GM12874 (cell line): ENCODE data around the gene WSCD2.

Experiments
- CTCF ChIP-seq: IDR thresholded peaks from 2 replicates; pipeline ENCODE4 v1.5.1; 2011; ENCODE audit warnings: low read depth, mild to moderate bottlenecking, control low read depth, low read length, moderate library complexity; ENCODE audit not compliant: insufficient read depth

WSCD2 gene

GRCh38 chr12:108254517-108255251 lies 125.6 kb downstream of the WSCD2 start:
- TF ChIP-seq CTCF: no peak

GRCh38 chr12:108255252-108255602 lies 126.1 kb downstream of the WSCD2 start:
- no peak for TF ChIP-seq CTCF

- TF ChIP-seq CTCF: no peak
Observed at GRCh38 chr12:108257004-108257403, 127.9 kb downstream of the WSCD2 start.

GRCh38 chr12:108257610-108258106 lies 128.6 kb downstream of the WSCD2 start:
- no peak for TF ChIP-seq CTCF

- TF ChIP-seq CTCF: no peak
Observed at GRCh38 chr12:108260039-108260438, 131.0 kb downstream of the WSCD2 start.

- TF ChIP-seq CTCF: no peak
Observed at GRCh38 chr12:108260969-108261368, 131.9 kb downstream of the WSCD2 start.

GRCh38 chr12:108265505-108265904 lies 136.4 kb downstream of the WSCD2 start:
- TF ChIP-seq CTCF: no peak
